ENCODE results near the gene NEK11.

DNA sequence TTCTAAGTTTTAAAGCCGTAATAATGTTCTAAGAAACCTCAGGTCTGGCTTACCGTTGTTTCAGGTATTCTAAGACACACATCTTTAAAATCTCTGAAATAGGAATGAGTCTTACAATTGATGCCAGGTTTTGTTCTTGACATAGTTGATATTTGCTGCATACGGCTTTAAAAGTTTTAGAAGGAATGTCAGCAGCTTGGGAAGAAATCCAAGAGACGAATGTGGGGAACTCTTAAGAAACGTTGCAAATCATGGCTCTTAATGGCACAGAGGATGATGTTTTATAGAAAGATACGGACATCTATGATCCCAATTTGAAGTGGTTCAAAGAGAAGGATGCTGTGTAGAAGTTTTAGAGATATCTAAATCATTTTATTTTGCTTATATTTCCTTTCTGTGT, 366.4 kb downstream of the NEK11 start:
- TF ChIP-seq, protein P1, sequence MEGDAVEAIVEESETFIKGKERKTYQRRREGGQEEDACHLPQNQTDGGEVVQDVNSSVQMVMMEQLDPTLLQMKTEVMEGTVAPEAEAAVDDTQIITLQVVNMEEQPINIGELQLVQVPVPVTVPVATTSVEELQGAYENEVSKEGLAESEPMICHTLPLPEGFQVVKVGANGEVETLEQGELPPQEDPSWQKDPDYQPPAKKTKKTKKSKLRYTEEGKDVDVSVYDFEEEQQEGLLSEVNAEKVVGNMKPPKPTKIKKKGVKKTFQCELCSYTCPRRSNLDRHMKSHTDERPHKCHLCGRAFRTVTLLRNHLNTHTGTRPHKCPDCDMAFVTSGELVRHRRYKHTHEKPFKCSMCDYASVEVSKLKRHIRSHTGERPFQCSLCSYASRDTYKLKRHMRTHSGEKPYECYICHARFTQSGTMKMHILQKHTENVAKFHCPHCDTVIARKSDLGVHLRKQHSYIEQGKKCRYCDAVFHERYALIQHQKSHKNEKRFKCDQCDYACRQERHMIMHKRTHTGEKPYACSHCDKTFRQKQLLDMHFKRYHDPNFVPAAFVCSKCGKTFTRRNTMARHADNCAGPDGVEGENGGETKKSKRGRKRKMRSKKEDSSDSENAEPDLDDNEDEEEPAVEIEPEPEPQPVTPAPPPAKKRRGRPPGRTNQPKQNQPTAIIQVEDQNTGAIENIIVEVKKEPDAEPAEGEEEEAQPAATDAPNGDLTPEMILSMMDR (IDR thresholded peaks at IDR 0.05; ENCODE audit: insufficient read depth, low read depth, low read length): no peak
- no peak for TF ChIP-seq EZH2 (IDR thresholded peaks at IDR 0.05; ENCODE audit: insufficient read depth, low read length)
